ENCODE results near the gene SMIM34.

The SMIM34 gene

DNA sequence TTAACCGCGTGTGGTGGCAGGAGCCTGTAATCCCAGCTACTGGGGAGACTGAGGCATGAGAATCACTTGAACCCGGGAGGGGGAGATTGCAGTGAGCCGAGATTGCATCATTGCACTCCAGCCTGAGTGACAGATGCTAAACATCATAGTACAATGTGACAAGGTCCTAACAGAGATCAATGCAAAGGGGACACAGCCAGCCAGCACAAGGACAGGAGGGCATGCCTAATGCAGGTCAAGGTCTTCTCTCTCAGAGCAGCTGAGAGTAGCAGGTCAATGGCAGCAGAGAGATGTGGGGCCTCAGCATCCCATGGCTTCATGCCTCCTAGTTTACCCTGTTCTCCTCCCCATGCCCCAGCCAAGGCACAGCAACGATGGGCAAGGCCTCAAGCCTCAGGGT, 51.4 kb downstream of the SMIM34 start:
- Histone ChIP-seq H3K79me2 (ENCODE audit: insufficient read depth, low read length) (no peaks in the 10 kb centered on the region), H3K4me1 (ENCODE audit: insufficient read depth, low read length) (no peaks in the 10 kb centered on the region), H4K20me1 (ENCODE audit: insufficient read depth, low read length) (no peaks in the 10 kb centered on the region), H3K27me3 (ENCODE audit: insufficient read depth, low read length, poor library complexity) (no peaks in the 10 kb centered on the region), H2AFZ (ENCODE audit: low read depth, low read length) (no peak overlapping the region), H3K4me3 (ENCODE audit: low read depth in 1 of 2, low read length in 2 of 2) (no peak overlapping the region), H3K36me3 (ENCODE audit: insufficient read depth, low read length) (no peaks in the 10 kb centered on the region), H3K4me2 (ENCODE audit: insufficient read depth, low read length) (no peak overlapping the region), H3K27ac (ENCODE audit: low read length) (no peak overlapping the region), H3K9ac (ENCODE audit: low read depth, low read length) (no peak overlapping the region), H3K9me3 (ENCODE audit: insufficient read depth, low read length, severe bottlenecking) (no peaks in the 10 kb centered on the region)
- DNase-seq (no peak), ATAC-seq (ENCODE audit: insufficient read depth, low read depth) (no peak)
- no peak for TF ChIP-seq EZH2 (IDR thresholded peaks at IDR 0.05; ENCODE audit: borderline replicate concordance, low read depth, low read length, severe bottlenecking)
- TF ChIP-seq, protein P1, sequence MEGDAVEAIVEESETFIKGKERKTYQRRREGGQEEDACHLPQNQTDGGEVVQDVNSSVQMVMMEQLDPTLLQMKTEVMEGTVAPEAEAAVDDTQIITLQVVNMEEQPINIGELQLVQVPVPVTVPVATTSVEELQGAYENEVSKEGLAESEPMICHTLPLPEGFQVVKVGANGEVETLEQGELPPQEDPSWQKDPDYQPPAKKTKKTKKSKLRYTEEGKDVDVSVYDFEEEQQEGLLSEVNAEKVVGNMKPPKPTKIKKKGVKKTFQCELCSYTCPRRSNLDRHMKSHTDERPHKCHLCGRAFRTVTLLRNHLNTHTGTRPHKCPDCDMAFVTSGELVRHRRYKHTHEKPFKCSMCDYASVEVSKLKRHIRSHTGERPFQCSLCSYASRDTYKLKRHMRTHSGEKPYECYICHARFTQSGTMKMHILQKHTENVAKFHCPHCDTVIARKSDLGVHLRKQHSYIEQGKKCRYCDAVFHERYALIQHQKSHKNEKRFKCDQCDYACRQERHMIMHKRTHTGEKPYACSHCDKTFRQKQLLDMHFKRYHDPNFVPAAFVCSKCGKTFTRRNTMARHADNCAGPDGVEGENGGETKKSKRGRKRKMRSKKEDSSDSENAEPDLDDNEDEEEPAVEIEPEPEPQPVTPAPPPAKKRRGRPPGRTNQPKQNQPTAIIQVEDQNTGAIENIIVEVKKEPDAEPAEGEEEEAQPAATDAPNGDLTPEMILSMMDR (IDR thresholded peaks at IDR 0.05; ENCODE audit: borderline replicate concordance, extremely low read depth, low read length, poor library complexity, severe bottlenecking): no peak

DNA sequence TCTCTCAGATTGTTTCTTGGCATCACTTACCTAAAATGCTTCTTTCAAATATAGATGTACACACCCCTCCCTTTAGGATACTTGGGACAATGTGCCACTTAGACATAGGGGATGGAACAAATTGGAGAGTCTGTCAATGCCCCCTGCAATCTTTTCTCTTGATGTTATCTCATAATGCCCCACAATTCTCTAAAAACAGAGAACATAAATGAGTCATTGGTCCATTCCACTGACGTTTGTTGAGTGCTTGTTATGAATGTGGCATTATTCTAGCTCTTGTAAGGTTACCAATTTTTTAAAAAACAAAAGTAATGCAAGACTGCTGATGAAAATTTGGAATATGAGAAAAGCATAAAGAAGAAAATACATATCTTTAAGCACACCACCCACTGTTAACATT, 54.0 kb downstream of the SMIM34 start:
- Histone ChIP-seq H3K4me3 (ENCODE audit: low read depth in 1 of 2, low read length in 2 of 2) (no peak overlapping the region), H3K27ac (ENCODE audit: low read length) (no peak overlapping the region), H2AFZ (ENCODE audit: low read depth, low read length) (no peak overlapping the region), H3K9ac (ENCODE audit: low read depth, low read length) (no peak overlapping the region), H3K4me1 (ENCODE audit: insufficient read depth, low read length) (no peaks in the 10 kb centered on the region), H3K36me3 (ENCODE audit: insufficient read depth, low read length) (no peaks in the 10 kb centered on the region), H3K4me2 (ENCODE audit: insufficient read depth, low read length) (no peak overlapping the region), H3K79me2 (ENCODE audit: insufficient read depth, low read length) (no peaks in the 10 kb centered on the region), H4K20me1 (ENCODE audit: insufficient read depth, low read length) (no peaks in the 10 kb centered on the region), H3K9me3 (ENCODE audit: insufficient read depth, low read length, severe bottlenecking) (no peaks in the 10 kb centered on the region), H3K27me3 (ENCODE audit: insufficient read depth, low read length, poor library complexity) (no peaks in the 10 kb centered on the region)
- ATAC-seq (ENCODE audit: insufficient read depth, low read depth) (no peak), DNase-seq (no peak)
- TF ChIP-seq, protein P1 (IDR thresholded peaks at IDR 0.05; ENCODE audit: borderline replicate concordance, extremely low read depth, low read length, poor library complexity, severe bottlenecking): no peak
- TF ChIP-seq EZH2 (IDR thresholded peaks at IDR 0.05; ENCODE audit: borderline replicate concordance, low read depth, low read length, severe bottlenecking): no peak

Measured in DND-41 (cell line).